DMS153 (cell line): ENCODE data around the gene KRTAP10-8.
"Not testable (repeated sequence)": the region's sequence is repeated elsewhere in the genome, so short reads cannot be mapped to it uniquely, and the experiment has no call there.

ENCODE experiments used
- DNase-seq: peaks from one replicate; lab custom pipeline; 2025; lab: John Stamatoyannopoulos, UW

The KRTAP10-8 gene

GRCh38 chr21:44618504-44618903 lies 6.6 kb downstream of the KRTAP10-8 start:
- no peak for DNase-seq

DNA sequence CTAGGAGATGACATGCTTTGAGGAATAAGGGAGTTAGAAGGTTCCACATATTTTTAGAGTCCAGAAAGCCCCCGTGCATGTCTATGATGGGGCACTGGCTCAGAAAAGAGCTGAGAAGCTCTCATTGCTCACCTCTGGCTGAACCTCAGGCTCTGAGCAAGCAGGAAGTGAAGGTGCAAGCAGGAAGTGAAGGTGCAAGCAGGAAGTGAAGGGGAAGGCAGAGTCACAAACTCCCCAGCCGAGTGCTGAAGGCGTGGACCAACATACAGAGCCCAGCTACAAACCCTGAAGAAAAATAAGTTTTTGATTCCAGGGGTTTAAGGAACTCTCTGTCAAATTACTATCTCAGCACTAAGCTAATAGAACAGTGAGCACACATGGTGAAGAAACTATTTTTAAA lies 7.0 kb downstream of the KRTAP10-8 start:
- no peak for DNase-seq

- DNase-seq = no peak
Observed at GRCh38 chr21:44619886-44620285, 8.0 kb downstream of the KRTAP10-8 start.

DNA sequence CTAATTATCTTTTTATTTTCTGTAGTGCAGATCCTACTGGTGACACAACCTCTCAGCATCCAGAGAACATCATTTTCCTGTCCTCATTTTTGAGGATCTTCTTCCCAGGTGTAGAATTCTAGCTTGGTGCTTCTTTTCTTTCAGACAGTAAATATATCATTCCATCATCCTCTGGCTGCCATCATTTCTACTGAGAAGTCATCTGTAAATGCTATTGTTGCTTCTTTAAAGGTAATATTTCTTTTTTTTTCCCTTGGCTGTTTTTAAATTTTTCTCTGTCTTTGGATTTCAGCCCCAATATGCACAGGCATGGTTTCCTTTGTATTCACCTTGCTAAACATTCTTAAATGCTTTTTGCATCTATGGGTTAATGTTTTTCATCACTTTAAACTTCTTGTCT lies 11.7 kb downstream of the KRTAP10-8 start:
- no peak for DNase-seq

- DNase-seq = no peak
Observed at GRCh38 chr21:44625756-44626155, 13.9 kb downstream of the KRTAP10-8 start.

DNA sequence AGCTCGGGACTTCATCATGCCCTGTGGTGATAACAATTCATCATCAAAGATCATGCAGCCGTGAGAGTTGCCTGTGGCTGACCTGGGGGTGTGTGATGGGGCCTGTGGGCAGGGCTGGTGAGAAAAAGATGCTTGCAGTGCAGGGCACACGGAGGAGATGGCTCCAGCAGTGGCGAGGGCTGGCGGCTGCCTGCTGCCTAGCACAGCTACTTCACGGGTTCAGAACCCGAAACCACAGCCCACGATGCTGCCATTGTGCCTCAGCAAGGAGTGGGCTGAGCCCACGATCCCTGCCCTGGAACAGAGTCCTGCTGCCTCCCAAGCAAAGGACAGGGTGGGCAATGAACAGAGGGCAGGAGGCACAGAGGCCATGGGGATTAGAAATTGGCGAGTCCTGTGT lies 14.4 kb downstream of the KRTAP10-8 start:
- DNase-seq = no peak

DNA sequence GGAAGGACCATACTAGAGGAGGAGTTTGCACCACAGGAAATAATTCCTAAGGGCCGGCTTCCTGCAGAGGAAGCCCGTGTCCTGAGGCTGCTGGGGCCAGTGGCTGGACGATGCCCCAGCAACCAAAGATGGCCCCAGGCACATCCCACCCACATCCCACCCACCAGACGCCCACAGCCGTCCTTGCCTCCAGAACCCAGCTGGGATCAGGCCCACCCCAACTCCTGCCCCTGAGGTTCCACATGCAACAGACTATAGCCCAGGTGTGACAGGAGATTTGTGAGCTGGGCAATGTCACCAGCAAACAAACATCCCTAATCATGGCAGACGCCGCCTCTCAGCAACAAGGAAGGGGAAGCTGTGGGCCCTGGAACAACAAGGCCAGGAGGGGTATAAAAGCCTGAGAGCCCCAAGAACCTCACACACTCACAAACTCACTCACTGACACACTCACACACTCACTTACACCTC lies 14.8 kb downstream of the KRTAP10-8 start, which contains the start of gene KRTAP10-9:
TSS of gene KRTAP10-9 (plus strand) at position 421 of the 471 bp plus-strand sequence. CDS start 79 bp downstream, outside the sequence.
- no peak for DNase-seq

- DNase-seq = not testable (repeated sequence)
Observed at GRCh38 chr21:44627181-44627822, 15.4 kb downstream of the KRTAP10-8 start.

GRCh38 chr21:44627831-44628233 lies 16.0 kb downstream of the KRTAP10-8 start:
- not testable (repeated sequence) for DNase-seq

- no peak for DNase-seq
Observed at GRCh38 chr21:44628707-44629391, 17.0 kb downstream of the KRTAP10-8 start.

GRCh38 chr21:44630440-44630839 lies 18.6 kb downstream of the KRTAP10-8 start:
- DNase-seq = no peak

GRCh38 chr21:44632067-44632466 lies 20.2 kb downstream of the KRTAP10-8 start:
- no peak for DNase-seq

DNA sequence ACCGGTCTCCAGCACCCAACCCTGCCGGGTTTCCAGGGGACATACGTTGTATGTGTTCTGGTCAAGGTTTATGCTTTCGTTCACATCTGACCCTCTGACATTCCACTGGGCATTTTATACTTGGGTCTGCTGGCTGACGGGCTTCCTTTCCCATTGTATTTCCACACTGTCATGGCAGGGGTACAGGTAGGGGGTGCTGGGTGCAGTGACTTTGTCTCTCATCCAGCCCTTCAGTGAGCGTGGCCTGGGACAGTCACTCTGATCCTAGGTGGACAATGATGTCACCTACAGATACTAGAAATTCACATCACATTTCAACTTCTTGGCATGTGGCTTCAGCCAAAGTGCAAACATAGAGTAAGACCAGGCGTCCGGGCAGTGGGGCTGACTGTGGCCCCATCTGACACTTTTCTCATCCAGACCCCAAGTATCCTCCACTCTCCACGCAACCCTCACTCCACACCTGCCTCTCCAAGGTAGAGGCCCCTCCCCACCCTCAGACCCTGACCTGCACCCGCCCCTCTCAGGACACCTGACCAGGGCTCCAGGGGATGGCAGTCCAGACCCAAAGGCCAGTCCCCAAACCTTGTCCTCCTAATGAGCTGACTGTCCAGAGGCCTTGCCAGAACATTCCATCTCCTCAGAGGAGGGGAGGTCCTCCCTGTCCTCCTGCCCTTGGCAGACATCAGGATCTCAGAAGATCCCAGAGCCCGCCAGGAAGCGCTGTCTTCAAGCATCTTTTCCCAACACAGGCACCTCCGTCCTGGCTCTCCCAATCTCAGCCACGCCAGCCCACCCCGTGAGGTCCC lies 24.5 kb downstream of the KRTAP10-8 start:
- DNase-seq = no peak

- no peak for DNase-seq
Observed at GRCh38 chr21:44637018-44637850, 25.4 kb downstream of the KRTAP10-8 start, which contains the start of gene KRTAP10-10. Gene KRTAP10-10 (plus strand): TSS chr21:44637356. CDS start chr21:44637418, 62 bp downstream.

DNA sequence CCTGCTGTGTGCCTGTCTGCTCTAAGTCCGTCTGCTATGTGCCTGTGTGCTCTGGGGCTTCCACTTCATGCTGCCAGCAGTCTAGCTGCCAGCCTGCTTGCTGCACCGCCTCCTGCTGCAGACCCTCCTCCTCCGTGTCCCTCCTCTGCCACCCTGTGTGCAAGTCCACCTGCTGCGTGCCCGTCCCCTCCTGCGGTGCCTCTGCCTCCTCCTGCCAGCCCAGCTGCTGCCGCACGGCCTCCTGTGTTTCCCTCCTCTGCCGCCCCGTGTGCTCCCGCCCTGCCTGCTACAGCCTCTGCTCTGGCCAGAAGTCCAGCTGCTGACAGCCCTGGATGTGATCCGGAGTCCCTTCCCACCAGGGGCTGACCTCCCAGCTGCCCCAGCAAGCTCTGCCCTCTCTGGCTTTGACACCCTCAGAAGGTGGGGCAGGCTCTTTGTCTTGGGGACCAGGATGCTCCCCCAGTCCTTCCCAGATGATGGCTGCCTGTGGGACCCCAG lies 26.0 kb downstream of the KRTAP10-8 start:
- DNase-seq = not testable (repeated sequence)

GRCh38 chr21:44638506-44639330 lies 26.8 kb downstream of the KRTAP10-8 start:
- not testable (repeated sequence) for DNase-seq

DNA sequence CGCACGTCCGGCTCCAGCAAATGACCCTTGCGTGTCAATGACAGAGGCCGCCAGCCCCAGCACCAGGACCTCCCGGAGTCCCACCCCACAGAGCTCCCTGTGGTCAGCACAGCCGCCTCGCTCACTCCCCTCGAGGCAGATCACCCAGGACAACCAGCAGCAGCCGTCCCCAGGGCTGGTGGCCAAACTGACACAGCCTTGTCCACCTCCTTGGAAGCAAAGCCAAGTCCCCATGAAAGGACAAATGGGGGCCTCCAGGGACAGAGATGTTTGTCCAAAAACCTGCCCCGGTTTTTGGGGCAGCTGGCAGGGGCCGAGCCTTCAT lies 27.4 kb downstream of the KRTAP10-8 start:
- no peak for DNase-seq

DNA sequence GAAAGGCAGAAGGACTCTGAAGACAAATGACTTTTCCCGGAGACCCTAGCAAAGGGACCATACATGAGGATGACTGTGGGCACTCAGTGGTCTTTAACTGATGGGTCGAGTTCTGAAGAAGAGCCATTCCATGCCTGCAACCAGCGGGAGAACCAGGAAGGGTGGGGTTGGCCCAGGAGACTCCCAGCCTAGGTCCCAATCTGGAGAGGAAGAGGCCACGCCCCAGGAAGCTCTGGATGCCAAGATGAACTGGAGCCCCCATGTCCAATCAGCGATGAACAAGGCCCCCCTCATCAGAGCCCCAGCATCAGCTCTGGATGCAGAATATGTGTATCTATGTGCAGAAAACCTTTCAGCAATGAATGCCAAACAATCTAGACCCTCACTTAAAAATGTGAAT lies 28.9 kb downstream of the KRTAP10-8 start:
- DNase-seq = no peak

DNA sequence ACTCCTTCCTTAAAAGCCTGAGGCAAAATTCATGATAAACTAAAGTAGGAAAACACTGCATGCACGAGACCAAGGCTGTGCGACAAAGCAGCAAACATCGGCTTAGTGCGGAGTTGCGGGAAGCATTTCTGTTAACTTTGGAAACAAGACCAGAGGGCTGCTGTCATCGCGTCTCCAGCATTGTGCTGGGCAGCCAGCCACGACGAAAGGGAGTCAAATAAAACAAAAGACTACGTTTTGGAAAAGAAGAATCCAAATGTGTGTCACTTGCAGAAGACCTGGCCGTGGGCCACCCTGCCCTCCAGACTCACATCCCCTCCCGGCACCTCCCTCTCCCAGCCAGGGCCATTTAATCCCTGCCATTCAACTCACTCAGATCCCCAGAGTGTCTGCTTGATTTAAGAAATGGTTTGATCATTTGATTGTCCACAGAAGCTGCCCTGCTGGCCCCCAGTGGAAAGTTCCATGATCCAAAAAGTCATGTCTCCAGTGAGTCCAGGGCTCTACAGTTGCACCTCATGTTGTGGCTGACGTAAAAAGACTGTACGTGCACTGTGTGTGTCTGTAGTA lies 31.9 kb downstream of the KRTAP10-8 start:
- DNase-seq = no peak

DNA sequence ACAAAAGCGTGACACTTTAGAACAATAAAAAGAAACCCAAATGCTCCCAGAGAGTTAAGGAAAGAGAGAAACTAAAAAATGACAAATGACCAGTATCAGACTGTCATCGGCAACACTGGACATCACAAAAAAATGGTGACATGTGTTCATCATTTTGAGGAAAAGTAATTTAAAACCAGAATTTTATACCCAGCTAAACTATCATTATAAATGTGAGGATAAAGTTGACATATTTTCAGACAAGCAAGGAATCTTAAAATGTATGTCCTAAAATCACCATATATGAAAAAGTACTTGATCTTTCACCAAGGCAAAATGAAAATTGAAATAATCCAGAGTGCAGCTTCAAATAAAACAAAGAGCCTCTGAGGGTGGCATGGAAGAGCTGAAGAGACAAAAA lies 33.0 kb downstream of the KRTAP10-8 start:
- no peak for DNase-seq
